HG03280 (cell line): Measurements from ENCODE around the gene MTX3.

Source experiments
- ATAC-seq: cut with Tn5 transposase; IDR thresholded peaks from one replicate; pipeline ENCODE4 v1.9.1; 2021; ENCODE audit warnings: mild to moderate bottlenecking, moderate library complexity; ENCODE audit not compliant: unreplicated experiment

MTX3 gene

GRCh38 chr5:79990598-79991507, at the start of gene MTX3:
Gene MTX3 (minus strand): TSS chr5:79991262. CDS start chr5:79991238, 24 bp downstream.
- ATAC-seq, result peak; percentile 81

- ATAC-seq, result no peak
These were observed 48.6 kb upstream of the MTX3 start for GRCh38 chr5:80039650-80040049.

- peak; percentile 67 for ATAC-seq
These were observed 46.3 kb upstream of the MTX3 start for GRCh38 chr5:80037366-80037765.

- peak; percentile 12 for ATAC-seq
These were observed 45.6 kb upstream of the MTX3 start for GRCh38 chr5:80036615-80037014.

- no peak for ATAC-seq
These were observed 44.8 kb upstream of the MTX3 start for GRCh38 chr5:80035839-80036238.

GRCh38 chr5:80034962-80035821, 44.1 kb upstream of the MTX3 start, which contains the start of gene THBS4:
Gene THBS4 (plus strand): TSS chr5:80035348. CDS start chr5:80035538, 190 bp downstream.
- ATAC-seq, result no peak

- ATAC-seq, result no peak
These were observed 43.5 kb upstream of the MTX3 start for GRCh38 chr5:80034559-80034958.

GRCh38 chr5:80033513-80033912, 42.5 kb upstream of the MTX3 start:
- ATAC-seq, result no peak

- no peak for ATAC-seq
These were observed 40.0 kb upstream of the MTX3 start for GRCh38 chr5:80031109-80031508.

GRCh38 chr5:80026841-80027240, 35.8 kb upstream of the MTX3 start:
- ATAC-seq, result no peak

GRCh38 chr5:80025069-80025468, 34.0 kb upstream of the MTX3 start:
- no peak for ATAC-seq

- no peak for ATAC-seq
These were observed 19.8 kb upstream of the MTX3 start for GRCh38 chr5:80010754-80011392.

- ATAC-seq, result no peak
These were observed 18.1 kb upstream of the MTX3 start for GRCh38 chr5:80008995-80009765.

GRCh38 chr5:80002677-80003076, 11.6 kb upstream of the MTX3 start:
- no peak for ATAC-seq

GRCh38 chr5:79999722-80000121, 8.7 kb upstream of the MTX3 start:
- ATAC-seq, result no peak

GRCh38 chr5:79992891-79993657, 2.0 kb upstream of the MTX3 start:
- no peak for ATAC-seq

GRCh38 chr5:79990205-79990597, 861 bp downstream of the MTX3 start:
- peak; percentile 41 for ATAC-seq

- no peak for ATAC-seq
These were observed 4.8 kb downstream of the MTX3 start for GRCh38 chr5:79986260-79986659.

GRCh38 chr5:79985288-79985687, 5.8 kb downstream of the MTX3 start:
- ATAC-seq, result no peak

GRCh38 chr5:79984363-79984762, 6.7 kb downstream of the MTX3 start:
- no peak for ATAC-seq
